NCI-H2227 (cell line): ENCODE results near the gene CASP10.

Experiments used
- DNase-seq: peaks from one replicate; lab custom pipeline; 2025; ENCODE audit not compliant: unreplicated experiment; lab: John Stamatoyannopoulos, UW

CASP10 gene

DNA sequence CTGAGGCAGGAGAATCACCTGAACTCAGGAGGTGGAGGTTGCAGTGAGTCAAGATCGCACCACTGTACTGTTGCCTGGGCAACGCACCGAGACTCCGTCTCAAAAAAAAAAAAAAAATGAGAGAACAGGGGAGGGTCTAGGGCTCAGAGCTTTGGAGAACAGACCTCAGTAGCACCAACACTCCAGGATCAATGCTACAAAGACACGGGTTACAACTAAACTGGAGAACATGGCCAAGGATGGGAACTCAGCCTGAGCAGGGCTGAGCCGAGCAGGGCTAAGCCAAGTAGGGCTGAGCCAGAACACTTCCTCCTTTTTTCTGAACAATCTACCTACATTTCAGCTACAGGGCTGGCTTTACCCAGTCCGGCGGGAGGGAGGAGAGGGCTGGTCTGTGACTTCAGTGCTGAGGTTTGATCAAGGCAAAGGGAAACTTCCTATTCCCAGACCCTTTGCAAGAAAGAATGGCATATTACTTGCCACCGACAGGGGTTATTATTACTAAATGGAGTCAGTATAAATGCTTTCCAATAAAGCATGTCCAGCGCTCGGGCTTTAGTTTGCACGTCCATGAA, 74.5 kb downstream of the CASP10 start:
- DNase-seq = no peak

DNA sequence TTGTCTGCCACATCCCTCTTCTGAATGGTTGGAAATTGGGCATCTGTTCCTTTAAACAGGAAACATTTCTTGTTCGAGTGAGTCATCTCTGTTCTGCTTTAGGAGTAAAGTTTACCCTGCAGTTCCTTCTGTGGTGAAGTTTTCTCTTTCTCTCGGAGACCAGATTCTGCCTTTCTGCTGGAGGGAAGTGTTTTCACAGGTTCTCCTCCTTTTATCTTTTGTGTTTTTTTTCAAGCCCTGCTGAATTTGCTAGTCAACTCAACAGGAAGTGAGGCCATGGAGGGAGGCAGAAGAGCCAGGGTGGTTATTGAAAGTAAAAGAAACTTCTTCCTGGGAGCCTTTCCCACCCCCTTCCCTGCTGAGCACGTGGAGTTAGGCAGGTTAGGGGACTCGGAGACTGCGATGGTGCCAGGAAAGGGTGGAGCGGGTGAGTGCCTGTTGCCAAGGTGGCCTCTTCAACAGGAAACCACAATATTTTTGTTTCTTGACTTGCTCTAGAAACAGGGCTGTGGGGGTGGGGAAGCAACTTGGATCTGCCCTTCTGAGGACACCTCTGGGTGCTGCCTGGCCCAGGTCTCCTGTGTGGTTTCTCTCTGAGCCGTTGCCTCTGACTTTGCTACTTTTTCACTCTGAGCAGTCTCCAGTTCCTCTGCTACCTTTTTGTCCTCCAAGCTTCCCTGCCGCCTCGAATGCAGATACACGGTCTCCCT, 75.2 kb downstream of the CASP10 start:
- DNase-seq = no peak

GRCh38 chr2:201258666-201259615, 76.0 kb downstream of the CASP10 start:
- DNase-seq = no peak

GRCh38 chr2:201260302-201260800, 77.4 kb downstream of the CASP10 start, which contains the start of gene CASP8:
TSS of gene CASP8 (plus strand) at chr2:201260536. CDS start at chr2:201266487, 5,951 bp downstream.
- DNase-seq = no peak

DNA sequence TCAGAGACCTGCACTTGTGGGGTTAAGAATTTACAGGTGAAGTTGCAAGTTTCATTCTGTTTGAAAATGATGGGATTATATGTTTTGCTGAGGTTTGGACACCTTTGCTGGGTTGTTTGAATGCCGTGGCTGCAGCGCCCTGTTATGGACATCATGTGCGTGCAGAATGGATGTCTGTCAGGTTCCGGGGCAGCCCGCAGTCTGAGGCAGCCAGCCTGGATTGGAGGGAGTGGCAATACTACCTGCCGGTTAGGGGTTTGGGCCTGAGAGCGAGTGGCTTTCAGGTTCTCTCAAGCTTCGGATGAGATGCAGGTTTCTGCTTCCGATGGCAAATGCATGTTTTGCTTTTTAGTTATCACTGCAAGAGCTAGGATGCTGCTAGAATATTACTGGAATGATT, 78.5 kb downstream of the CASP10 start:
- DNase-seq = no peak

GRCh38 chr2:201261906-201262305, 79.0 kb downstream of the CASP10 start:
- no peak for DNase-seq

- DNase-seq = no peak
These were observed 79.8 kb downstream of the CASP10 start for GRCh38 chr2:201262718-201263117.

DNA sequence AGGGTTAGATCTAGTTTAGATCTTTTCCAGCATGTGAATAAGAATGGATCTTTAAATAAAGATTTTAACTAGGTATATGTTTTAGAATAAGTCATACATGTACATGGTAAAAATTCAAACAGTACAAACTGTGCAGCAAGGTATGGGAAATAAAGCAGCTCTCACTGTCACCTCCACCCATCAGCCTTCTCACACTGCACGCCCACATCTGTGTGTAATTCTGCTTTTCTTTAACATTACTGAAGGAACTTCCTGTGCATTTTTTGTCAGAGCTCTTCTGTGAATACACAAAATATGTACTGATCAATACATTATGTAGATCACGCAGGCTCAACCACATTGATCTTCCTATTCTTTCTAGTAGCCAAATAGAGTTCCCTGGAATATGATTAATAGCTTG, 80.8 kb downstream of the CASP10 start:
- DNase-seq = no peak

DNA sequence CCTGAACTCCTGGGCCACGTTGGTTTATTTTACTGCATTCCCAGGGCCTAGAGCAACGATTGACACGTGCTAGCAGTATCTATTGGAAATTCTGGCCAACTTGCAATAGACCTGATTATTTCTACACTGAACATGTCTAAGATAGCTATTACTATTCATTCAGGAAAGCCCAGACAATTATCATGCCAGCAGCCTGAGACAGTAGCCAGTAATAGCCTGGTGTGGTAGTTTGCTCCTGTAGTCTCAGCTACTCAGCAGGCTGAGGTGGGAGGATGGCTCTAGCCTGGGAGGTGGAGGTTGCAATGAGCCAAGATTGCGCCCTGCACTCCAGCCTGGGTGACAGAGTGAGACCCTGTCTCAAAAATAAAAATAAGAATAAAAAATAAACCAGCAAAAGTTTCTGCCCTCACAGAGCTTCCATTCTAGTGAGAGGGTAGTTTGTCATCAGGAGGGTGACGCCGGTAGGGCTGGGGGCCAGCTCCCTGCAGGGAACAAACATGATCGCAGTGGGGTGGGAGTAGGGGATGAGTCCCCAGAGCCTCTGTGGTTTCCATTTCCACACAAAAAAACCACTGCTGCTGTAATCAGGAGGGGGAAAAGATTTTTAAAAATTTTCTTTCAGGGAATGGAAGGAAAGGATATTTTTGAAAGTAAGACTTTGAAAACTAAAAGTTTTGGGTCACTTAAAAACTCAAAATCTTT, 81.7 kb downstream of the CASP10 start:
- no peak for DNase-seq

GRCh38 chr2:201266629-201267028, 83.7 kb downstream of the CASP10 start:
- no peak for DNase-seq

DNA sequence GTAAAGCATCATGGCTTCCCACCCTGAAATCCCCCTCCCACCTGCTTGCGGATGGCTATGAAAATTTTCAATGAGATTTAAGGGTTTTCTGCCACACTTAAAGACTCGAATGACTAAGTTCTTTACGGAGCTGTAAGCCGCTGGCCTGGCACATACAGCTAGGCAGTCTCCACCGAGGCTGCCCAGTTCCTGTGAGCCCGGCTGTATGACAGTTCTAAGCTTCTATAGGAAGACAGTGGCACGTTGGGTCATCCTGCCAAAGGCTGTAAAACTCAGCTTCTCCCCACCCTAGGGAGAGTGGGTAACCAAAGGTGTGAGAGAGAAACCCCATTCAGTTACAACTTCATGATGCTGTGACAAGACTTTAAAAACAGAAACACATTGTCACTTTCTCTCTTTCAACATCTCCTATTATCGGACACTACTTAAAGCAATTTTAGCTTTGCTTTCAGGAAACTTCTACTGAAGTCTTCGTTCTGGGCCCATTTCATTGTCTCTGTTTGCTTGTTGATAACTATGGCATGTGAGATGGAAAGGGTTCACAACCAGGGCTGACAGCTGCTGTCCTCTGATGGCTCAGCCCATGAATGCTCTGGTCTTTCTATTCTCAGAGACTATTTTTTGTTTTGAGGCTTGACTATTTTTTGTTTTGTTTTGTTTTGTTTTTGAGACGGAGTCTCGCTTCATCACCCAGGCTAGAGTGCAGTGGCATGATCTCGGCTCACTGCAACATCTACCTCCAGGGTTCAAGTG, 84.5 kb downstream of the CASP10 start:
- no peak for DNase-seq

DNA sequence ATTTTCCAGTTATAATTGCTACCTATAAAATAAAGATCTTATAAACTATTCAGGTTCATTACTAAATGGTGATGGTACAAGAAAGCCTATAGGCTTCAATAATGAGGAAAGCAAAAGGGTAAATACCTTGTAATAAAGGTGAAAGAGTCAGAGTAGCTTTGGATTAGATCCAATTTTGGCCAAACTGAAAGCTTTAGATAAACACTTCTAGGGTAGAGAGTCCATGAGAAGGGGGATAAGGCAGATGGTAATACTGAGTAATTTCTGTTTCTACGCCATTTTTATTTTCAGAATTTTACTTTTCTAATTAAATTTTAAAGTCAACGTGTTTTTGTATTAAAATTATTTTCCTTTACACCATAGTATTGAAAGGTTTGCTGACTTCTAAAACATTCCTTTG, 86.8 kb downstream of the CASP10 start:
- DNase-seq = no peak

DNA sequence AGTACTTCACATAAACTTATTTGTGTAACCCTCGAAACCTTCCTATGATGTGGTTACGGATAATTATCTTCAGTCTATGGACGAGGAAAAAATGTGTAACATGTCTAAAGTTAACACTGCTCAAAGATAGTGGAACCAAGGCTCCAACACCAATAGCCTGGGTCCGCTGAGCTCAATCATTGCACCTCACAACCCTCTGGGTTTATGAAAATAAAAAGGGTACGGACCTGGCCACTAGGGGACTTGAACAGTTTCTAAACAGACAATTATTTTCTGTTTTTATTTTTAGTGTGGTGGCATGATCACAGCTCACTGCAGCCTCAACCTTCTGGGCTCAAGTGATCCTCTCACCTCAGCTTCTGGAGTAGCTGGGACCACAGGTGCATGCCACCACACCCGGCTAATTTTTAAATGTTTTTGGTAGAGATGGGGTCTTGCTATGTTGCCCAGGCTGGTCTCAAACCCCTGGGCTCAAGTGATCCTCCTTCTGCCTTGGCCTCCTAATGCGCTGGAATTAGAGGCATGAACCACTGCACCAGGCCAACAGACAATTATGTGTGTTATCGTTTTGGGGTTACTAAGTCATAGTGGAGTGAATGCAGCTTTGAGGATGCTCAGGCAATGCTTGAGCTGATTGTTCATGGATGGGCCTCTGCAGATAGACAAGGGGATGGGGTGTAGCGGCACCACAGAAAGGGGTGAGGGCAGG, 87.5 kb downstream of the CASP10 start:
- no peak for DNase-seq

- DNase-seq = no peak
These were observed 89.0 kb downstream of the CASP10 start for GRCh38 chr2:201271917-201272316.

GRCh38 chr2:201273330-201273983, 90.5 kb downstream of the CASP10 start:
- DNase-seq = no peak

DNA sequence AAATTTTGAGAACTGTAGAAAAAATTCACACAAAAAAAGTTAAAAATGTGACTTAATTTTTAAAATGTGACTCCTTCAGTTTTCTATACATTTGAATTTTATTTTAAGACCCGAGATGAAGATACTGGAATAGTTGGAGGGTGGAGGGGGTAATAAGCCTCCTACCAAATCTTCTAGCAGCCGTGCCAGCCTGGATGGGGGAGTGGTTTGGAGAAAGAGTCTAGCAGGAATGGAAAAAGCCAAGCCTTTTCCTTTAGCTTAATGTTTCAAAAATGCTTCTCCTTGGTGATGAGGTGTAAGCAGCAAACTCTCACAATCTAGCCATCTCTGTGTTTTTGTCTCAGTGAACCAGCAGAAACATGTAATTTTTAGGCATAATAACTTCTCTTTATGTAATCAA, 92.1 kb downstream of the CASP10 start:
- no peak for DNase-seq

DNA sequence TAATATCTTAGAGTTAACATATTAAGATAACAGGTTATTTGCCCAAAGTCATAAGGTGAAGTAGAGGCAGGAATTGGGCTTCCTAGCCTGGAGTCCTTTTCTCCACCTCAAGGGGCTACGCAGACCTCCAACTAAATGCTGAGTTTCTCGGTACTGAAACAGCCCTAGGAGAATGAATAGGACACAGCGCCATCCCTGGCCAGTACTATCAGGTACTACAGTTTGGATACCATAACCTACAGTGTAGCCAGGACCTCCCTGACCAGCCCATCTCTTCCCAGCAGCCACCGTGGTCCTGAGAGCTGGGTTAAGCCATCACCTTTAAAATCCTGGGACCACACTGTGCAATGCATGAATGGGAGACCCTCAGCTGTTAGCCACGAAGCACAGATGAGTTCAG, 93.0 kb downstream of the CASP10 start:
- DNase-seq = no peak

DNA sequence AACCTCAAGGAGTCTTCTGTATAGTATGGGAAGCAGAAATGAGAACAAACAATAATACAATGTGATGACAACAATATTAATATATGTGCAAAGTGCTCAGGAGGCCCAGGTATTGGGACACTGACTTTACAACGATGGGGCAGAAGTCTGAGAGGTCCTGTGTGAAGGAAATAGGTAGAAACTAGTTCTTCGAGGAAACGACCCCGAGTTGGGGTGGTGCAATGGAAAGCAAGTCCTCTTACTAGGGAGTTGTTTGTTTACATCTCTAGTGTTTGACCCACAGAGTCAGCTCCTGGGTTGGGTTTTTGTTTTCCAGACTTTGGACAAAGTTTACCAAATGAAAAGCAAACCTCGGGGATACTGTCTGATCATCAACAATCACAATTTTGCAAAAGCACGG, 93.6 kb downstream of the CASP10 start:
- DNase-seq = no peak
